HepG2 (cell line): ENCODE data around the gene BAHCC1. TPM values are rescaled to one million over a fixed set of nuclear protein-coding genes. Genes with fewer than 3 reads are reported as not detected.

ENCODE experiments used
- ARHGAP35 ChIP-seq: sonication (generic); formaldehyde crosslinking; IDR thresholded peaks from 2 replicates; pipeline ENCODE4 v1.9.0; 2022; ENCODE audit warnings: mild to moderate bottlenecking, inconsistent platforms, moderate library complexity, missing genetic modification reagents, borderline replicate concordance
- DR1 ChIP-seq: sonication (generic); formaldehyde crosslinking; IDR thresholded peaks from 2 replicates; pipeline ENCODE4 v1.8.0; 2021; ENCODE audit warnings: mild to moderate bottlenecking, missing genetic modification reagents, inconsistent platforms
- FIP1L1 ChIP-seq: fragments of 200-400 bp; formaldehyde crosslinking; IDR thresholded peaks from 2 replicates; pipeline ENCODE4 v1.6.1; 2018; ENCODE audit warnings: low read depth, mild to moderate bottlenecking, low read length, moderate library complexity, borderline replicate concordance; ENCODE audit not compliant: insufficient read depth
- GATAD1 ChIP-seq: IDR thresholded peaks from 2 replicates; pipeline ENCODE4 v1.6.1; 2016; ENCODE audit warnings: missing genetic modification reagents, missing compliant biosample characterization
- HNF4A ChIP-seq: sonication (generic); formaldehyde crosslinking; IDR thresholded peaks from 2 replicates; pipeline ENCODE4 v1.4.0; 2020; ENCODE audit warnings: missing genetic modification reagents
- HNRNPLL ChIP-seq: fragments of 200-400 bp; formaldehyde crosslinking; IDR thresholded peaks from 2 replicates; pipeline ENCODE4 v1.6.1; 2017; ENCODE audit warnings: mild to moderate bottlenecking, low read depth, low read length; ENCODE audit not compliant: poor library complexity, severe bottlenecking
- MED8 ChIP-seq: sonication (generic); formaldehyde crosslinking; IDR thresholded peaks from 2 replicates; pipeline ENCODE4 v1.8.1; 2023; ENCODE audit warnings: mild to moderate bottlenecking, missing genetic modification reagents; ENCODE audit not compliant: insufficient replicate concordance
- MTA1 ChIP-seq: sonication (generic); formaldehyde crosslinking; IDR thresholded peaks from 2 replicates; pipeline ENCODE4 v1.4.0; 2020; ENCODE audit warnings: missing genetic modification reagents, mild to moderate bottlenecking, borderline replicate concordance
- NR3C1 ChIP-seq: sonication (generic); formaldehyde crosslinking; IDR thresholded peaks from 2 replicates; pipeline ENCODE4 v1.4.0; 2020; ENCODE audit warnings: missing genetic modification reagents
- ZBTB26 ChIP-seq: IDR thresholded peaks from 2 replicates; pipeline ENCODE4 v1.6.1; 2016; ENCODE audit warnings: missing compliant biosample characterization, missing genetic modification reagents, borderline replicate concordance
- ZBTB7B ChIP-seq: sonication (generic); formaldehyde crosslinking; IDR thresholded peaks from 2 replicates; pipeline ENCODE4 v1.4.0; 2020; ENCODE audit warnings: missing genetic modification reagents
- ZFX ChIP-seq: sonication (generic); formaldehyde crosslinking; IDR thresholded peaks from 2 replicates; pipeline ENCODE4 v1.4.0; 2020; ENCODE audit warnings: mild to moderate bottlenecking, low read depth, missing genetic modification reagents, moderate library complexity
- ZNF280D ChIP-seq: sonication (generic); formaldehyde crosslinking; IDR thresholded peaks from 2 replicates; pipeline ENCODE4 v1.5.1; 2020; ENCODE audit warnings: mild to moderate bottlenecking, missing genetic modification reagents
- ZNF317 ChIP-seq: sonication (generic); formaldehyde crosslinking; IDR thresholded peaks from 2 replicates; pipeline ENCODE4 v1.5.0; 2020; ENCODE audit warnings: mild to moderate bottlenecking, missing genetic modification reagents
- ZNF331 ChIP-seq: sonication (generic); formaldehyde crosslinking; IDR thresholded peaks from 2 replicates; pipeline ENCODE4 v1.4.0; 2020; ENCODE audit warnings: missing genetic modification reagents
- ZNF501 ChIP-seq: sonication (generic); formaldehyde crosslinking; IDR thresholded peaks from 2 replicates; pipeline ENCODE4 v1.5.1; 2020; ENCODE audit warnings: mild to moderate bottlenecking, moderate library complexity, missing genetic modification reagents
- ZNF652 ChIP-seq: IDR thresholded peaks from 2 replicates; pipeline ENCODE4 v1.6.1; 2016; ENCODE audit warnings: low read depth, borderline replicate concordance
- ZNF687 ChIP-seq: sonication (generic); formaldehyde crosslinking; IDR thresholded peaks from 2 replicates; pipeline ENCODE4 v1.5.1; 2020; ENCODE audit warnings: mild to moderate bottlenecking, missing genetic modification reagents, moderate library complexity
- ZNF746 ChIP-seq: sonication (generic); formaldehyde crosslinking; IDR thresholded peaks from 2 replicates; pipeline ENCODE4 v1.8.0; 2022; ENCODE audit warnings: mild to moderate bottlenecking, missing genetic modification reagents
- polyA plus RNA-seq, 8 experiments: library from polyadenylated mRNA; depleted of rRNA in 3 of 8; stranded (reverse) in 7 of 8; unstranded in 1 of 8; fragments of >200 nt; fragmentation: Illumina TruSeq in 4 of 8; extraction: Trizol in 4 of 8; gene quantifications; 2 replicates each; pipeline versions ENCODE4 v1.2.1 to v1.2.3, GENCODE V29; 2011 to 2016; ENCODE audit warnings: low read depth in 4 of 8, missing spikeins in 1 of 8, mixed read lengths in 1 of 8; ENCODE audit not compliant: insufficient read depth in 1 of 8
- total RNA-seq, 5 experiments: library from RNA; depleted of rRNA; stranded (reverse); fragments of >200 nt; fragmentation: Illumina TruSeq; extraction: Trizol; gene quantifications; 2 replicates each; pipeline ENCODE4 v1.2.3, GENCODE V29; 2016; ENCODE audit warnings: low read depth in 1 of 5

Gene BAHCC1
- total and polyA plus RNA-seq, 2 of the 13 experiments (the other 11 are each of a cell fraction or from before 2014, with no cell fraction given) = 1.4 to 1.7 TPM

GRCh38 chr17:81385320-81386111 lies 9.7 kb upstream of the BAHCC1 start (continued):
- 0 out of 2 replicates have a peak, but pooled peaks have one; percentile 12 for TF ChIP-seq DR1
- peak; percentile 67; the same call in 1 of the 2 replicates for TF ChIP-seq ARHGAP35 (CRISPR knock-in tag)
- TF ChIP-seq ZNF652 = 0 out of 2 replicates have a peak, but pooled peaks have one; percentile 60
- TF ChIP-seq FIP1L1 = no peak; the same call in 1 of the 2 replicates
- TF ChIP-seq MTA1 = 0 out of 2 replicates have a peak, but pooled peaks have one; percentile 14
- TF ChIP-seq ZNF280D (CRISPR knock-in tag) = no peak
- TF ChIP-seq ZNF501 (CRISPR knock-in tag) = 0 out of 2 replicates have a peak, but pooled peaks have one; percentile 18
- TF ChIP-seq ZBTB26 (CRISPR knock-in tag) = no peak
- TF ChIP-seq ZNF746 = peak; percentile 42; the same call in 1 of the 2 replicates
- TF ChIP-seq ZNF687 (CRISPR knock-in tag) = peak; percentile 35; the same call in 1 of the 2 replicates
- peak; percentile 10; the same call in 1 of the 2 replicates for TF ChIP-seq ZNF331 (CRISPR knock-in tag)
- peak; percentile 45; the same call in 1 of the 2 replicates for TF ChIP-seq ZBTB7B
- 0 out of 2 replicates have a peak, but pooled peaks have one; percentile 41 for TF ChIP-seq NR3C1 (CRISPR knock-in tag)
- 0 out of 2 replicates have a peak, but pooled peaks have one; percentile 19 for TF ChIP-seq GATAD1 (CRISPR knock-in tag)
- peak; percentile 37 for TF ChIP-seq HNRNPLL
- TF ChIP-seq ZFX = peak; percentile 36; the same call in 1 of the 2 replicates
- TF ChIP-seq HNF4A (CRISPR knock-in tag) = peak; percentile 27; the same call in 1 of the 2 replicates
- TF ChIP-seq ZNF317 = 0 out of 2 replicates have a peak, but pooled peaks have one; percentile 14
- peak; percentile 34 for TF ChIP-seq MED8 (CRISPR knock-in tag)
